Prostate gland (tissue), 2 donors: Measurements from ENCODE around the gene DDOST.

Experiments
- CTCF ChIP-seq, 4 experiments: fragments of 200-600 bp in 2 of 4; fragments of 450-650 bp in 2 of 4; sonication (generic) in 2 of 4; IDR thresholded peaks; 1 replicate in 3 of 4; 2 replicates in 1 of 4; pipeline ENCODE4 v1.5.1; 2016 to 2019; ENCODE audit warnings: antibody characterized with exemption in 4 of 4, mild to moderate bottlenecking in 2 of 4, moderate library complexity in 2 of 4
- POLR2A ChIP-seq: fragments of 450-650 bp; IDR thresholded peaks from one replicate; pipeline ENCODE4 v1.6.1; 2016; ENCODE audit warnings: antibody characterized with exemption, mild to moderate bottlenecking

GRCh38 chr1:20695515-20695914 lies 34.3 kb upstream of the DDOST start:
- TF ChIP-seq POLR2A (no peak), CTCF (IDR thresholded peaks at IDR 0.05) (no peak)
